GM23338 (cell line): ENCODE data around the gene STOM. TPM values are rescaled to one million over a fixed set of nuclear protein-coding genes. Genes with fewer than 3 reads are reported as not detected.

Source experiments
- ATAC-seq: fragments of 200-7000 bp; cut with Tn5 transposase; 3 replicates; pipeline ENCODE4 v1.9.1; 2020
- DNase-seq: peaks from one replicate; pipeline ENCODE4 v3.0.0-alpha.2; 2015; ENCODE audit warnings: low spot score
- H2AFZ ChIP-seq: fragments of 200-600 bp; sonication (generic); 2 replicates; pipeline ENCODE4 v1.8.0; 2016; ENCODE audit warnings: antibody characterized with exemption, mild to moderate bottlenecking, moderate library complexity
- H3F3A ChIP-seq: fragments of 200-600 bp; sonication (generic); replicated peaks from 2 replicates; pipeline ENCODE4 v1.8.0; 2017; ENCODE audit warnings: antibody characterized with exemption, mixed run types, low read depth
- H3K27ac ChIP-seq: fragments of 200-600 bp; sonication (generic); 2 replicates; pipeline ENCODE4 v1.6.1; 2016; ENCODE audit warnings: low read depth
- H3K27me3 ChIP-seq: fragments of 200-600 bp; sonication (generic); 2 replicates; pipeline ENCODE4 v1.8.0; 2016; ENCODE audit warnings: mild to moderate bottlenecking, mixed run types, moderate library complexity; ENCODE audit not compliant: insufficient read depth
- H3K36me3 ChIP-seq: fragments of 200-600 bp; sonication (generic); 2 replicates; pipeline ENCODE4 v1.8.0; 2016; ENCODE audit warnings: mild to moderate bottlenecking; ENCODE audit not compliant: insufficient read depth
- H3K4me1 ChIP-seq: fragments of 200-600 bp; sonication (generic); 2 replicates; pipeline ENCODE4 v1.8.0; 2016; ENCODE audit warnings: mild to moderate bottlenecking, moderate library complexity; ENCODE audit not compliant: insufficient read depth
- H3K4me2 ChIP-seq: fragments of 200-600 bp; sonication (generic); 2 replicates; pipeline ENCODE4 v1.7.1; 2017; ENCODE audit warnings: mixed run types
- H3K4me3 ChIP-seq: fragments of 200-600 bp; sonication (generic); 2 replicates; pipeline ENCODE4 v1.6.1; 2016; ENCODE audit warnings: mixed run types
- H3K79me2 ChIP-seq: fragments of 200-600 bp; sonication (generic); replicated peaks from 2 replicates; pipeline ENCODE4 v1.8.0; 2017; ENCODE audit warnings: mild to moderate bottlenecking; ENCODE audit not compliant: insufficient read depth
- H3K9me2 ChIP-seq: fragments of 200-600 bp; sonication (generic); 2 replicates; pipeline ENCODE4 v1.8.0; 2017; ENCODE audit not compliant: insufficient read depth
- H4K20me1 ChIP-seq: fragments of 200-600 bp; sonication (generic); replicated peaks from 2 replicates; pipeline ENCODE4 v1.8.0; 2017; ENCODE audit warnings: mild to moderate bottlenecking; ENCODE audit not compliant: insufficient read depth
- H3K27ac Mint-ChIP-seq: 2 replicates; pipeline ENCODE4 v1.8.0; 2020; ENCODE audit warnings: inconsistent platforms, mild to moderate bottlenecking, moderate library complexity, mixed read lengths
- H3K27me3 Mint-ChIP-seq: 3 replicates; pipeline ENCODE4 v1.8.0; 2022; ENCODE audit warnings: low read depth, mild to moderate bottlenecking, moderate library complexity, mixed read lengths, inconsistent platforms; ENCODE audit not compliant: insufficient read depth, poor library complexity
- H3K36me3 Mint-ChIP-seq: 3 replicates; pipeline ENCODE4 v1.8.0; 2021; ENCODE audit warnings: low read depth, mild to moderate bottlenecking, inconsistent platforms, moderate library complexity, mixed read lengths
- H3K4me1 Mint-ChIP-seq: 3 replicates; pipeline ENCODE4 v1.8.0; 2020; ENCODE audit warnings: mild to moderate bottlenecking, inconsistent platforms, mixed read lengths
- H3K4me3 Mint-ChIP-seq: 3 replicates; pipeline ENCODE4 v1.8.0; 2021; ENCODE audit warnings: moderate library complexity, mild to moderate bottlenecking, inconsistent platforms, mixed read lengths
- H3K9me3 Mint-ChIP-seq: 3 replicates; pipeline ENCODE4 v1.8.0; 2020; ENCODE audit warnings: moderate library complexity, mild to moderate bottlenecking, inconsistent platforms, mixed read lengths
- CREB1 ChIP-seq: fragments of 250-450 bp; sonication (Bioruptor Pico); IDR thresholded peaks from 2 replicates; pipeline ENCODE4 v1.5.0; 2020; ENCODE audit warnings: low read depth, mild to moderate bottlenecking, moderate library complexity
- ETS1 ChIP-seq: IDR thresholded peaks from 2 replicates; pipeline ENCODE4 v1.6.1; 2016; ENCODE audit warnings: antibody characterized with exemption
- JUNB ChIP-seq: IDR thresholded peaks from one replicate; pipeline ENCODE4 v1.6.1; 2016; ENCODE audit warnings: antibody characterized with exemption; ENCODE audit not compliant: unreplicated experiment
- POLR2AphosphoS5 ChIP-seq: IDR thresholded peaks from 2 replicates; pipeline ENCODE4 v1.6.1; 2016; ENCODE audit warnings: antibody characterized with exemption, low read depth
- REST ChIP-seq: IDR thresholded peaks from one replicate; pipeline ENCODE4 v1.6.1; 2018; ENCODE audit warnings: antibody characterized with exemption; ENCODE audit not compliant: unreplicated experiment
- STAT1 ChIP-seq: IDR thresholded peaks from one replicate; pipeline ENCODE4 v1.6.1; 2016; ENCODE audit warnings: antibody characterized with exemption; ENCODE audit not compliant: unreplicated experiment
- ZNF331 ChIP-seq: fragments of 250-450 bp; sonication (Bioruptor Pico); IDR thresholded peaks from 2 replicates; pipeline ENCODE4 v1.5.0; 2020; ENCODE audit warnings: low read depth, mild to moderate bottlenecking, moderate library complexity
- ZNF462 ChIP-seq: fragments of 250-450 bp; sonication (Bioruptor Pico); IDR thresholded peaks from 2 replicates; pipeline ENCODE4 v1.5.0; 2020; ENCODE audit warnings: mild to moderate bottlenecking, moderate library complexity
- polyA plus RNA-seq: library from polyadenylated mRNA; unstranded; fragments of >200 nt; fragmentation: Nextera tagmentation; extraction: Ambion mirVana; gene quantifications from 2 replicates; pipeline ENCODE4 v1.2.1, GENCODE V29; 2016
- total RNA-seq: library from RNA; depleted of rRNA; stranded (reverse); fragments of >200 nt; shearing (Covaris generic); gene quantifications from 2 replicates; pipeline ENCODE4 v1.2.3, GENCODE V29; 2014

The STOM gene
- total and polyA plus RNA-seq, 2 experiments from 2014 or later: 29.4 to 51.1 TPM

- no peaks in the 10 kb centered on the region for H3K36me3 ChIP-seq
- Mint-ChIP-seq H3K27ac (no peak overlapping the region), H3K4me1 (peaks cover 7% of the 10 kb centered on the region), H3K27me3 (no peaks in the 10 kb centered on the region), H3K4me3 (no peak overlapping the region), H3K36me3 (no peaks in the 10 kb centered on the region), H3K9me3 (peaks cover 7% of the 10 kb centered on the region; the same call in 2 of the 3 replicates)
- H3K4me1 ChIP-seq: peaks cover 5% of the 10 kb centered on the region; the same call in 1 of the 2 replicates
- no peak overlapping the region for H2AFZ ChIP-seq
- no peaks in the 10 kb centered on the region for H3K9me2 ChIP-seq
- no peak for ATAC-seq
- no peaks in the 10 kb centered on the region for H4K20me1 ChIP-seq
- no peak overlapping the region for H3K4me2 ChIP-seq
- no peak overlapping the region for H3K4me3 ChIP-seq
- DNase-seq: no peak
- no peaks in the 10 kb centered on the region for H3K27me3 ChIP-seq
- H3K79me2 ChIP-seq: no peaks in the 10 kb centered on the region
- H3K27ac ChIP-seq: no peak overlapping the region
- TF ChIP-seq STAT1 (no peak), ZNF331 (CRISPR knock-in tag) (no peak), REST (no peak), ETS1 (no peak), JUNB (no peak), CREB1 (CRISPR knock-in tag) (no peak), POLR2AphosphoS5 (no peak), ZNF462 (no peak)
- H3F3A ChIP-seq: no peaks in the 10 kb centered on the region
Observed at GRCh38 chr9:121405899-121406298, 35.8 kb upstream of the STOM start.
